Endothelial cell (in vitro differentiated cells): ENCODE results near the gene GOLGA6A. TPM values are rescaled to one million over a fixed set of nuclear protein-coding genes. Genes with fewer than 3 reads are reported as not detected.
"Not testable (repeated sequence)": the region's sequence is repeated elsewhere in the genome, so short reads cannot be mapped to it uniquely, and the experiment has no call there.

Source experiments
- DNase-seq: peaks from one replicate; pipeline ENCODE4 v3.0.0; 2021; ENCODE audit warnings: low spot score
- H3K27ac Mint-ChIP-seq: one replicate; pipeline ENCODE4 v1.8.0; 2021; ENCODE audit warnings: mixed read lengths, inconsistent platforms; ENCODE audit not compliant: unreplicated experiment
- H3K27me3 Mint-ChIP-seq: one replicate; pipeline ENCODE4 v1.8.0; 2021; ENCODE audit warnings: mild to moderate bottlenecking, moderate library complexity, mixed read lengths, inconsistent platforms; ENCODE audit not compliant: unreplicated experiment
- H3K36me3 Mint-ChIP-seq: one replicate; pipeline ENCODE4 v1.8.0; 2021; ENCODE audit warnings: mild to moderate bottlenecking, low read depth, mixed read lengths, inconsistent platforms; ENCODE audit not compliant: unreplicated experiment
- H3K4me1 Mint-ChIP-seq: one replicate; pipeline ENCODE4 v1.8.0; 2021; ENCODE audit warnings: mild to moderate bottlenecking, mixed read lengths, inconsistent platforms; ENCODE audit not compliant: unreplicated experiment
- H3K4me3 Mint-ChIP-seq: one replicate; pipeline ENCODE4 v1.8.0; 2021; ENCODE audit warnings: mild to moderate bottlenecking, mixed read lengths, inconsistent platforms; ENCODE audit not compliant: unreplicated experiment
- H3K9me3 Mint-ChIP-seq: one replicate; pipeline ENCODE4 v1.8.0; 2021; ENCODE audit warnings: mixed read lengths, inconsistent platforms; ENCODE audit not compliant: unreplicated experiment
- CTCF ChIP-seq: fragments of 200-600 bp; sonication (generic); IDR thresholded peaks from one replicate; pipeline ENCODE4 v1.5.0; 2021; ENCODE audit warnings: antibody characterized with exemption; ENCODE audit not compliant: unreplicated experiment
- total RNA-seq: library from RNA; stranded (reverse); fragmentation: NEBNext Ultra II Directional; extraction: Animal tissue kit (Norgen Biotek cat#: 25700); gene quantifications from one replicate; pipeline ENCODE4 v1.2.1, GENCODE V29; 2021; ENCODE audit not compliant: unreplicated experiment

The GOLGA6A gene
- total RNA-seq, 1 donor from 2014 or later: 0.85 TPM

GRCh38 chr15:74094567-74094966, 12.2 kb upstream of the GOLGA6A start:
- H3K36me3 Mint-ChIP-seq, H3K27me3 Mint-ChIP-seq, DNase-seq, H3K4me1 Mint-ChIP-seq, H3K4me3 Mint-ChIP-seq, H3K27ac Mint-ChIP-seq, H3K9me3 Mint-ChIP-seq: not testable (repeated sequence)

- H3K4me1 Mint-ChIP-seq, H3K9me3 Mint-ChIP-seq, H3K27ac Mint-ChIP-seq, H3K4me3 Mint-ChIP-seq, H3K36me3 Mint-ChIP-seq, H3K27me3 Mint-ChIP-seq, DNase-seq: not testable (repeated sequence)
Observed at GRCh38 chr15:74075781-74076180, 6.6 kb downstream of the GOLGA6A start.

- not testable (repeated sequence) for H3K4me3 Mint-ChIP-seq, H3K4me1 Mint-ChIP-seq, H3K9me3 Mint-ChIP-seq, H3K27ac Mint-ChIP-seq, H3K36me3 Mint-ChIP-seq, H3K27me3 Mint-ChIP-seq
- DNase-seq: peak; percentile 63
Observed at GRCh38 chr15:74072614-74073337, 9.6 kb downstream of the GOLGA6A start.

- DNase-seq, H3K27me3 Mint-ChIP-seq, H3K4me1 Mint-ChIP-seq, H3K36me3 Mint-ChIP-seq, H3K4me3 Mint-ChIP-seq, H3K27ac Mint-ChIP-seq, H3K9me3 Mint-ChIP-seq: not testable (repeated sequence)
Observed at GRCh38 chr15:74072132-74072531, 10.2 kb downstream of the GOLGA6A start.

- DNase-seq, H3K27ac Mint-ChIP-seq, H3K9me3 Mint-ChIP-seq: not testable (repeated sequence)
Observed at GRCh38 chr15:74071645-74072044, 10.7 kb downstream of the GOLGA6A start.

GRCh38 chr15:74065684-74066411, 16.5 kb downstream of the GOLGA6A start:
- peak; percentile 78 for DNase-seq
- not testable (repeated sequence) for H3K27ac Mint-ChIP-seq, H3K4me3 Mint-ChIP-seq, H3K27me3 Mint-ChIP-seq, H3K9me3 Mint-ChIP-seq, H3K36me3 Mint-ChIP-seq, H3K4me1 Mint-ChIP-seq
- peak; percentile 71 for TF ChIP-seq CTCF

More at GRCh38 chr15:74071645-74072044, 10.7 kb downstream of the GOLGA6A start:
- not testable (repeated sequence) for H3K36me3 Mint-ChIP-seq, H3K27me3 Mint-ChIP-seq, H3K4me1 Mint-ChIP-seq, H3K4me3 Mint-ChIP-seq

GRCh38 chr15:74064822-74065221, 17.5 kb downstream of the GOLGA6A start:
- not testable (repeated sequence) for H3K36me3 Mint-ChIP-seq, DNase-seq, H3K27me3 Mint-ChIP-seq, H3K9me3 Mint-ChIP-seq, H3K27ac Mint-ChIP-seq, H3K4me3 Mint-ChIP-seq, H3K4me1 Mint-ChIP-seq

- not testable (repeated sequence) for H3K36me3 Mint-ChIP-seq, H3K4me3 Mint-ChIP-seq, H3K9me3 Mint-ChIP-seq, H3K27me3 Mint-ChIP-seq, DNase-seq, H3K27ac Mint-ChIP-seq, H3K4me1 Mint-ChIP-seq
Observed at GRCh38 chr15:74064183-74064582, 18.2 kb downstream of the GOLGA6A start.

- H3K36me3 Mint-ChIP-seq, H3K4me3 Mint-ChIP-seq, H3K27me3 Mint-ChIP-seq, DNase-seq, H3K9me3 Mint-ChIP-seq, H3K4me1 Mint-ChIP-seq, H3K27ac Mint-ChIP-seq: not testable (repeated sequence)
Observed at GRCh38 chr15:74063425-74064146, 18.8 kb downstream of the GOLGA6A start.
